VCaP (cell line): ENCODE data around the gene JOSD2.

Experiments
- H3K27ac ChIP-seq: fragments of 450-650 bp; 2 replicates; pipeline ENCODE4 v1.5.1; 2017
- TF ChIP-seq, protein P1 (sequence below): fragments of 450-650 bp; conservative IDR thresholded peaks from 2 replicates; pipeline ENCODE4 v1.5.1; 2017; ENCODE audit warnings: mild to moderate bottlenecking, moderate library complexity

The JOSD2 gene

DNA sequence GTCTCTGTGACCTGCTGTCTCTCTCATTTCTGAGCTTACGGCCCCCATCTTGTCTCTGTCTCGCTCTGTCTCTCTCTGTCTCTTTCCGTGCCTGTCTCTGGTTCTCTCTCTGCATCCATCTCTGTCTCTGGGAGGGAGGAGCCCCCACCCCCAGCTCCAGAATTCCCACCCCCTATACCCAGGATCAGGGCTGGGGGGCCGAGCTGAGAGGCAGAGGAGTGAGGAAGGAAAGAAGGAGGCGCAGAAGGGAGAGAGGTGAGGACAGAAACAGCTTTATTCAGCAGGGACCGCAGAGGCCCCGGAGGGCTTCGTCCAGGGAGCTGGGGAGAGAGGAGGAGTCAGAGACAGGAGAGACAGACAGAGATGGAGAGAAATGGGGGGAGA, 14.0 kb downstream of the JOSD2 start:
- no peak overlapping the region for H3K27ac ChIP-seq
- TF ChIP-seq, protein P1, sequence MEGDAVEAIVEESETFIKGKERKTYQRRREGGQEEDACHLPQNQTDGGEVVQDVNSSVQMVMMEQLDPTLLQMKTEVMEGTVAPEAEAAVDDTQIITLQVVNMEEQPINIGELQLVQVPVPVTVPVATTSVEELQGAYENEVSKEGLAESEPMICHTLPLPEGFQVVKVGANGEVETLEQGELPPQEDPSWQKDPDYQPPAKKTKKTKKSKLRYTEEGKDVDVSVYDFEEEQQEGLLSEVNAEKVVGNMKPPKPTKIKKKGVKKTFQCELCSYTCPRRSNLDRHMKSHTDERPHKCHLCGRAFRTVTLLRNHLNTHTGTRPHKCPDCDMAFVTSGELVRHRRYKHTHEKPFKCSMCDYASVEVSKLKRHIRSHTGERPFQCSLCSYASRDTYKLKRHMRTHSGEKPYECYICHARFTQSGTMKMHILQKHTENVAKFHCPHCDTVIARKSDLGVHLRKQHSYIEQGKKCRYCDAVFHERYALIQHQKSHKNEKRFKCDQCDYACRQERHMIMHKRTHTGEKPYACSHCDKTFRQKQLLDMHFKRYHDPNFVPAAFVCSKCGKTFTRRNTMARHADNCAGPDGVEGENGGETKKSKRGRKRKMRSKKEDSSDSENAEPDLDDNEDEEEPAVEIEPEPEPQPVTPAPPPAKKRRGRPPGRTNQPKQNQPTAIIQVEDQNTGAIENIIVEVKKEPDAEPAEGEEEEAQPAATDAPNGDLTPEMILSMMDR: no peak

DNA sequence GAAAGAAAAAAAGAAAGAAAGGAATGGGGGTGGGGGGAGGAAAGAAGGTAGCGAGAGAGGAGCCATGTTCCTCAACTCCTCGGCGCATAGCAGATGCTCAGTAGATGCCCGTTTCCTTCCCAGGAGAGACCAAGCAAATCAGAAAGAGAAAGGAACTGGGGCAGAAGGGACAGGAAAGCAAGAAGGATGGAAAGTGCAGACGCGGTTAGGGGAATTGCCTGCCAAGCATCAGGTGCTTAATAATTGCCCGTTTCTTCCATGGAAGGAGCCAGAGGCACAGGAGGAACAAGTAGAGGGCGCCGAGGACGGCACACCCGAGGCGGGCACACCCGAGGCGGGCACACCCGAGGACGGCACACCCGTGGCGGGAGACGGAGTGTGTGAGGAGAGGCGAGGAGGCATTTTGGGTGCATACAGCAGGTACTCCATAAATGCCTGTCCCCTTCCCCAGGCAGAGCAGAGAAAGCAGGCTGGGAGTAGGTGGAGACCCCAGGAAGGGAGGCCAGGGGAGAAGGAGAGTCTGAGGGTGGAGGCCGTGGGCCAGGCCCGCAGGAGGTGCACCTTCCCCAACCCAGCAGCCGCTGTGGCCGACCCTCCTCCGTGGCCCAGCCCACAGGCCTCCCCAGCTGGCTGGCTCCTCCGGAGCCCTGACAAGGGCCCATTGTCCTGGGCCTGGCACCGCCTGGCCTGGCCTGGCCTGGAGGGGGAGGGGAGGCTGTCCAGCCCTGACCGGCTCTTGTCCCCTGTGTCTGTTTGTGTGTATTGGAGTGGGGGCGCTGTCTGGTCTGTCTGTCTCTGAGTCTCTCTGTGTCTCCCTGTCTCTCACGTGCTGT, 14.6 kb downstream of the JOSD2 start:
- TF ChIP-seq, protein P1: no peak
- no peak overlapping the region for H3K27ac ChIP-seq

DNA sequence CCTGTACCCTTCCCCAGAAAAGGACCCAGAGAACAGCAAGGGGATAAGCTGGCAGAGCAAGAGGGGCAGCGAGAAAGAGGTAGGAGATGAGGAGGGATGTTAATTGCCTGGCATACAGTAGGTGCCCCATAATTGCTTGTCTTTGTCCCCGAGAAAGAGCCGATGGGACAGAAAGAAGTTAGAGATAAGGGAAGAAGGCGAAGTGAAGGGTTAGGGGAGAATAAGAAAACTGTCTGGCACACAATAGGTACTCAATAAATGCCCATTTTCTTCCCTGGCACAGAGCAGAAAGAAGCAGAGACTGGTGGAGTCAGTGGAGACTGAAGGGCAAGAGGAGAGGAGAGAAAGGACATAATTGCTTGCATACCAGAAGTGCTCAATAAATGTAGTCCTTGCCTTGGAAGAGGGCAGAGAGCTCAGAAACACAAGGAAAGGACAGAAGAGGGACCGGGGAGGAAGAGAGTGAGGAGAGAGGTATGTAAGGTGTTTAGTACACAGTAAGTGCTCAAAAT, 15.9 kb downstream of the JOSD2 start:
- no peak overlapping the region for H3K27ac ChIP-seq
- TF ChIP-seq, protein P1: no peak

DNA sequence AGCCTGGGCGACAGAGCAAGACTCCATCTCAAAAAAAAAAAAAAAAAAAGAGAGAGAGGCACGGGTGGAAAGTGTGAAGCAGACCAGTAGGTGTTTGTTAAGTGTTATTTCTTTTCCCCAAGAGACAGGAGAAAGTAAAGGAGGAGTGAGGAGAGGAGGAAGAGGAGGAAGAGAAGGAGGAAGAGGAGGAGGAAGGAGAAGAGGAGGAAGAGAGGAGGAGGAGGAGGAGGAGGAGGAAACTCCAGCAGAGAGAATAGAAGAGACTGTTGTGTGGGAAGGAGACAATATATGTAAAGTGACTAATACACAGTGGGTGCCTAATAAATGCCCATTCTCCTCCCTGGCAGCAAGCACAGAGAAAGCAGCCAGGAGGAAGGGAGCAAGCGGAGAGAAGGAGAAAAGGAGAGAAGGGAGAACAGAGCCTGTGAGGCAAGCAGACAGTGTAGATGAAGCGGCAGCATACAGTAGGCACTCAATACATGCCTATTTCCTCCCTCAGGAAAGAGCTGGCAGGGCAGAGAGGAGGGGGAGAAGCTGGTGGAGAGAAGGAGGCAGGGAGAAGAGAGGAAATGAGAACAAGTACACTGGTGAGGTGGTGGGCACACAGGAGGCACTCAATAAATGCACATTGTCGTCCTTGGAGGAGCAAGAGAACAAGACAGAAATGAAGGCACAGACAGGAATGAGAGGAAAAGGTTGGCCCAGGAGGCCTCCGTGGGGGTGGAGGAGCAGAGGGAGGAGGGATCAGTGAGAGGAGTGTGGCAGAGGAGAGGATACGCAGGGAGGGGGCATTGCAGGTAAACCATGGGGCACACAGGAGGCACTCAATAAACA, 16.6 kb downstream of the JOSD2 start:
- no peak overlapping the region for H3K27ac ChIP-seq
- TF ChIP-seq, protein P1: no peak

DNA sequence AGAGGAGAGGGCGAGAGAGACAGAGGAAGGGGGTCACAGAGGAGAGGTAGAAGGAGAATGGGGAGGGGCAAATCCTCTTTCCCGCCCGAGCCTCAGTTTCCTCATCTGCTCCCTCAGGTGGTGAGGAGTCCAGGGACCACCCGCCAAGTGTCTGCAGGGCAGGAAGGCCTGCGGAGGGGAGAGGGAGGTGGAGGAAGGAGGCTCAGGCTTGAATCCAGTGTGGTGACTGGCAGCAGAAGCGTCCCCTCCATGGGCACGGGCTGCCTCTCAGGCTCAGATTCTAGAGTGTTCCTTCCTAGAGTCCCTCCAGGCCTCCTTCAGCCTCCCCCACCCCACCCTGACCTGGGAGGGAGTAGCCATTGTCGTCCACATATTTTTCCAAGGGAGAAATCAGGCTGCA, 17.8 kb downstream of the JOSD2 start:
- TF ChIP-seq, protein P1: no peak
- H3K27ac ChIP-seq: no peak overlapping the region

DNA sequence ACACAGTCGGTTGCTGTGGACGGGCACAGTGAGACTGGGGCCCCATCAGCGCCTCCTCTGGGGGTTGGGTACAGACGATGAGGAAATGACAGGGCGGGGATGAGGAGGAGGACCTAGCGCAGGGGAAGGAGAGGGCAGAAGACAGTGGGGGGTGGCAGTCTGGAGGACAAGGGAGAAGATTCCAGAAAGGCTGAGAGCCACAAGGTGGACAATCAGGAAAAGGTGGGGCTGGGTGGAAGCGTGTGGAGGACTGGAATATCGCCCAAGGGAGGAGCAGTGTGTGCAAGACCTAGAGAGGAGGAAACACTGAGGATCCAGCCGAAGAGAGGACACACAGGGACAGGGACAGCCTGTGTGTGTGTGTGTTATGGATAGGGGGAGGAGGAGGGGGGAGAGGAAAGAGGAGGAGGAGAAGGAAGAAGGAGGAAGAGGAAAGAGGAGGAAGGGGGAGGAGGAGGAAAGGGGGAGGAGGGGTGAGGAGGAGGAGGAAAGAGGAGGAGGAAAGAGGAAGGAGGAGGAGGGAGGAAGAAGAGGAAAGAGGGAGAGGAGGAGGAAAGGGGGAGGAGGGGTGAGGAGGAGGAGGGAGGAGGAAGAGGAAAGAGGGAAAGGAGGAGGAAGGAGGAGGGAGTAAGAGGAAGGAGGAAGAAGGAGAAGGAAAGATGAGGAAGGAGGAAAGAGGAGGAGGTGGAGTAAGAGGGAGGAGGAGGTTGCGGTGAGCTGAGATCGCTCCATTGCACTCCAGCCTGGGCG, 18.5 kb downstream of the JOSD2 start:
- TF ChIP-seq, protein P1: no peak
- no peak overlapping the region for H3K27ac ChIP-seq

DNA sequence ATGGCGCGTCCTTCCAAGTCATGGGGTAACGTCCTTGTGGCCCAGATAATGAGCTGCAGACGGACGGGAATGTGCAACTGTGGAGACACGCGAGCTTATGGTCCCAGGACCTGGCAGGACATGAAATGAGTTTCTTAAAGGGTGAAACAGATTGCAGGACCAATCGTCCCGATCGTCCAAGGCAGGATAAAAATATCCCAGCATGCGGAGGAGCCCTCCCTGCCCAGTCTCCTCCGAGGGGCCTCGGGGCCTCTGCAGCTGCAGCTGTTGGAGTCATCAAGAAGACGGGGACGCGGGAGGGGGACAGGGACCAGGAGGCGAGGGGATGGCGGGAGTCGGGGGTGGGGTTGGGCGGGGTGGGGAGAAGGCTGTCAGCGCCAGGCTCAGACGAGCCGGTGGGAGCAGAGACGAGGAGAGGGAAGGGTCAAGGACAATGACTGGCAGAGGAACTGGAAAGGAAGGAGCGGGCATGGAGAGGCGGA, 20.0 kb downstream of the JOSD2 start:
- TF ChIP-seq, protein P1: no peak
- H3K27ac ChIP-seq: no peak overlapping the region
